C4-2B (cell line): Measurements from ENCODE around the gene ERI3.

Source experiments
- H3K27ac ChIP-seq: fragments of 450-650 bp; 2 replicates; pipeline ENCODE4 v1.5.1; 2017
- ZFX ChIP-seq: fragments of 450-650 bp; IDR thresholded peaks from 2 replicates; pipeline ENCODE4 v1.6.1; 2017
- TF ChIP-seq, protein P1 (sequence below): fragments of 450-650 bp; conservative IDR thresholded peaks from 2 replicates; pipeline ENCODE4 v1.5.1; 2017; ENCODE audit warnings: mild to moderate bottlenecking

ERI3 gene

DNA sequence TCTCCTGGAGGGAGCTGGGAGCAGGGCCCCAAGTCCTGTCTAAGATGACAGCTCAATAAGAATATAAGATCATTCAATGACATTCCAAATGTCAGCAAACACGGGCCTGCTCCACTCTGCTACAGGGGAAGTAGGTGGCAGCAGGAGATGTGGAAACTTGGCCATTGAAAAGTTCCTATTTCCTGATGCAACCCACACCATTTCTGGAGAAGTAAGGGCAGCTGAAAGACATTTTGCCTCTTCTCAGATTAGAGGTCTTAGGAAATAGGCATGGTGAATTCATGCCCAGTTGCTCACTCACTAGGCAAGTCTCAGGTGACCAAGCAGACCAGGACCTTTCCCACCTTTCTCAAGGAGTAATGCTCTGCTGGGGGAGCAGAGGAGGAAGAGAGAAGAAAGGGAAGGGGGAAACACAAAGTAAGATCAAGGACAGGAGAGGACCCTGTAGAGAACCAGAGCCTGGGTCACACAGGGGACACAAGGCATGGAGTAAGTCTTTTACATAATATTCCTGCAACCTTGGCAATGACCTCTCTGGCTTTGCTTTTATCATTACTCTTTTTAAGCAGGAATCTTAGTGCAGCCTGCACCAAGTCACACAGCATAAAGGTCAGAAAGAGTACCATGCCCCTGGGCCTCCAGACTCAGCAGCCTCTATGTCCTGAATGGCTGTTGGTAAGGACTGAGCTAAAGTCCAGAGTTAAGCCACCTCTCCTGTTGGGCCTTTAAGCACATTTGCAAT, 72.9 kb downstream of the ERI3 start:
- no peak overlapping the region for H3K27ac ChIP-seq
- TF ChIP-seq, protein P1, sequence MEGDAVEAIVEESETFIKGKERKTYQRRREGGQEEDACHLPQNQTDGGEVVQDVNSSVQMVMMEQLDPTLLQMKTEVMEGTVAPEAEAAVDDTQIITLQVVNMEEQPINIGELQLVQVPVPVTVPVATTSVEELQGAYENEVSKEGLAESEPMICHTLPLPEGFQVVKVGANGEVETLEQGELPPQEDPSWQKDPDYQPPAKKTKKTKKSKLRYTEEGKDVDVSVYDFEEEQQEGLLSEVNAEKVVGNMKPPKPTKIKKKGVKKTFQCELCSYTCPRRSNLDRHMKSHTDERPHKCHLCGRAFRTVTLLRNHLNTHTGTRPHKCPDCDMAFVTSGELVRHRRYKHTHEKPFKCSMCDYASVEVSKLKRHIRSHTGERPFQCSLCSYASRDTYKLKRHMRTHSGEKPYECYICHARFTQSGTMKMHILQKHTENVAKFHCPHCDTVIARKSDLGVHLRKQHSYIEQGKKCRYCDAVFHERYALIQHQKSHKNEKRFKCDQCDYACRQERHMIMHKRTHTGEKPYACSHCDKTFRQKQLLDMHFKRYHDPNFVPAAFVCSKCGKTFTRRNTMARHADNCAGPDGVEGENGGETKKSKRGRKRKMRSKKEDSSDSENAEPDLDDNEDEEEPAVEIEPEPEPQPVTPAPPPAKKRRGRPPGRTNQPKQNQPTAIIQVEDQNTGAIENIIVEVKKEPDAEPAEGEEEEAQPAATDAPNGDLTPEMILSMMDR, result no peak
- no peak for TF ChIP-seq ZFX

DNA sequence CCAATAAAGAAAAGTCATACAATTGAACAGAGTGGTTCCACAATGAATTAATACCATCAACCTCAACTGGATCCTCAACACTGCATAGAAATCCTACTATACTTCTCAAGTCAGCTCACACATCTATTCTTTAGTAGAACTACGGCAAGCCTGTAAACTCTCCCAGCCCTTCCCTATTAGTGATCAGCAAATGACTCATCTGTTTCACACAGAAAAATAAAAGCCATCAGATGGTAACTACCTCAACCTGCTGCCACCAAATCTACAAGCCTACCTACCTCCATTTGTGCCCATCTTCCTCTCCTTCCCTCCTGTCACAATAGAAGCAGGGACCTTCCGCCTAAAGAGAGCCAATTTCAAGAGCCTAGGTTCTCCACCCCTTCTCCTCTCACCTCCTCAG, 78.2 kb downstream of the ERI3 start:
- no peak overlapping the region for H3K27ac ChIP-seq
- TF ChIP-seq ZFX, result no peak
- TF ChIP-seq, protein P1, result no peak

DNA sequence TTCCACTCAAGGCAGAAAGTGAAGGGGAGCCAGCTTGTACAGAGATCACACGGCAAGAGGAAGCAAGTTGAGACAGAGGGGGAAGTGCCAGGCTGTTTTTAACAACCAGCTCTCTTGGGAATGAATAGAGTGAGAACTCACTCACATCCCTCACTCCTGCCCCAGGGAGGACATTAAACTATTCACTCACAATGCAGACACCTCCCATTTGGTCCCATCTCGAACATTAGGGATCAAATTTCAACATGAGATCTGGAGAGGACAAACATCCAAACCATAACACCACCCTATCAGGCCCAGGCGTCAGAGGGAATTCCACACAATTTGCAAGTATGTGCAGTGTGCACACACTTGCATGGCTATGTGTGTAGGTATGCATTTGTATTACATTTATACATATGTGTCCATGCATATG, 79.1 kb downstream of the ERI3 start:
- TF ChIP-seq, protein P1, result no peak
- H3K27ac ChIP-seq, result no peak overlapping the region

DNA sequence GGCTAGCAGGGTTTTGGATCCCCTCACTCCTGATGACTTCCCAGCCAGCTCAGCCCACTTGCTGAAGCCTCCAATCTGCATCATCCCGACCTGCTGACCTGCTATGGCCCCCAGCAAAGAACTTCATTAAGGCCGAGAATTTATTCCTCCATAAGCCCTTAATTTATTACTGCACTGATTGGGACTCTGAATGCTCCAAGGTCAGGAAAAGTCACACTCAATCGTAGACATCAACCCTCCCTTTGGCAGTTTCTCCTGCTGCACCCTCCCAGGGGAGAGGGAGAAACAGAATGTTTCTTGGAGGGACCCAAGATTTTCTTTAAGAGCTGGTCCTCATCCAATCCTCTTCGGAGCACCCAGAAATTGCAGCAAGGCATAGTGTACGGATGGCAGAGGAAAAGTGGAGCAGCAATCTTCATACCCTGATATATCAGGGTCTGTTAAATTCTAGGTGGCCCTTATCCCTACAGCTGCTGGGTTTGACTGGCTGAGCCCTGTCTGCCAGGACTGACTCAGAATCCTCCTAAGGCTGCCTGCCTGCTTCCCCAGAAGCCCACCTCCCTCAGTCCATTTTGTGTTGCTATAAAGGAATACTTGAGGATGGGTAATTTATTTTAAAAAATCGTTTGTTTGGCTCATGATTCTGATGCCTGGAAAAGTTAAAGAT, 79.6 kb downstream of the ERI3 start:
- H3K27ac ChIP-seq, result no peak overlapping the region
- TF ChIP-seq, protein P1, result no peak
- TF ChIP-seq ZFX, result no peak

DNA sequence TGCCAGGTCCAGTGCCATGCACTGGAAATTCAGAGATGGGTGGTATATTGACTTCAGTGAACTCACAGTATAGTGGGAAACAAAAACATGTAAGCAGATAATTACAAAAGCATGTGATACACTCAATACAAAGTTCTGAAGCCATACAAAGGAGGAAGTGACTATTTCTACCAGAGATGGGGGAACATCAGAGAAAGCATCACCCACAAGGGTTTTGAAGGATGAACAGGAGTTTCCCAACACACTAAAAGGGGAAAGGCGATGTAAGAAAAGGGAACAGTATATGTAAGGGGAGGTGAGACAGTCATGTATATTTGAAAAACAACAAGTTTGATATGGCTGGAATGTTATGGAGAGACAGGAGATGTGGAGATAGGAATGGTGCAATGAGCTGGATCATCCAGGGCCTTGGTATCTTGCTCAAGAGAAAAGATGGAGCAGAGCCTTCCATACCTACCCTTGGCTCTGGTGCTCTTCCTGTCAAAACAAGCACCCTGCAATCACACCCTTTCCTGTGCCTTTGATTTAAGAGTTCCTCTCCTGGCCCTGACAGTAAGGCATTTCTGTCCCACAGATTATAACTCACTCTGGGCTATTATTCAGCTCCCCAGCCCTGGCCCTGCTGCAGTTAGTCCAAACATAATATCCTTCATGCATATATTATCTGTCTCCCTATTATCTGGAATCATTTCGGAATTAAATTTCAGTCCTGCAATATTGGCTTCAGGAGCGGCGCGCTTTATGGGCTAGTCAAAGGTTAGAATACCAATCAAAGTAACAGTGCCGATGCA, 81.3 kb downstream of the ERI3 start:
- H3K27ac ChIP-seq, result no peak overlapping the region
- TF ChIP-seq, protein P1, result no peak
- TF ChIP-seq ZFX, result no peak

DNA sequence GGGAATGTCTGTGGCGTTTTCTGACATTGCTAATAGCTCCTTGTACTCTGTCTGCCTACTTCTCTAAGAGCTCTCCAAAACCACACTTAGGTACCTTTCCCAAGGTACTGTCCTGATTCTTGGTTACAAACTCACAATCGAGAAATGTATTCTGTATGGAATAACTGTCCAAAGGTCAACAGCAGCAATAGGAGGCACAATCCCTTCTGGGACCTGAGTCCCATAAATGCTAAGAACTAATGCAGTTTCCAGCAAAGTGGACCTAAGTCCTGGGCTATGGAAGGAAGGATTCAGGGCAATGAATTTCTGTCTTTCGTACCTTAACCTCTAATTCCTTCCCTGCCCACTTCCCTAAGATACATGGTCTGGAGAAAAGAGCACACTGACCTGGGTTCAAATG, 82.1 kb downstream of the ERI3 start:
- TF ChIP-seq ZFX, result no peak
- TF ChIP-seq, protein P1, result no peak
- no peak overlapping the region for H3K27ac ChIP-seq

DNA sequence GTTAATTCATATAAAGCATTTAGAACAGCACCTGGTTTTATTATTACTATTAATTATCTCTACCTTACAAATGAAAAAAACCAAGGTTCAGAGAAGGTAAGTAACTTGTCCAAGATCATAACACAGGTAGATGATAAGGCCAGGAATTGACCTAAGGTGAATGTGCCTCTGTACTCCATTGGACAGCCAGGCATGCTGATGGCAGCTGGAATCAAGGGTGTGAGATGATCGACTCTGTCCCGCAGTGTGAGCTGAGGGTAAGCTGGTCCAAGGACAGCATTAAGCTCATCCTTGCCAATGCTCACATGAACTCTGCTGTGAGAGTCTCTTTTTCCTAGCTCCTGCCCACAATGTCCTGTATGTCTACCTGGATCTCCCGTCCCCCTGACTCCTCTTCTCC, 83.4 kb downstream of the ERI3 start:
- TF ChIP-seq ZFX, result no peak
- TF ChIP-seq, protein P1, result no peak
- H3K27ac ChIP-seq, result no peak overlapping the region
